H9 (cell line): Measurements from ENCODE around the gene DQX1. TPM values are rescaled to one million over a fixed set of nuclear protein-coding genes. Genes with fewer than 3 reads are reported as not detected.
A peak's percentile ranks its signal among the peaks of the same experiment; 100 is the strongest.

Experiments
- DNase-seq: peaks from one replicate; pipeline ENCODE4 v3.0.0-alpha.2; 2017
- H2AFZ ChIP-seq: one replicate; pipeline ENCODE4 v1.6.1; 2013; ENCODE audit warnings: mild to moderate bottlenecking, low read length, control low read depth, moderate library complexity
- H2AK5ac ChIP-seq: 2 replicates; pipeline ENCODE4 v1.6.1; 2013; ENCODE audit warnings: low read length, control low read depth, mixed read lengths; ENCODE audit not compliant: insufficient read length
- H2BK120ac ChIP-seq: one replicate; pipeline ENCODE4 v1.6.1; 2013; ENCODE audit warnings: low read depth, mild to moderate bottlenecking, low read length, control low read depth, inconsistent platforms; ENCODE audit not compliant: poor library complexity, severe bottlenecking
- H2BK12ac ChIP-seq: 2 replicates; pipeline ENCODE4 v1.6.1; 2013; ENCODE audit warnings: low read length, control low read depth, mixed read lengths, low read depth; ENCODE audit not compliant: insufficient read length
- H2BK15ac ChIP-seq: 2 replicates; pipeline ENCODE4 v1.6.1; 2013; ENCODE audit warnings: low read depth, low read length, control low read depth
- H2BK20ac ChIP-seq: one replicate; pipeline ENCODE4 v1.6.1; 2013; ENCODE audit warnings: low read depth, mild to moderate bottlenecking, low read length, control low read depth, inconsistent platforms; ENCODE audit not compliant: poor library complexity, severe bottlenecking
- H2BK5ac ChIP-seq: 2 replicates; pipeline ENCODE4 v1.6.1; 2013; ENCODE audit warnings: low read length, control low read depth, mixed read lengths; ENCODE audit not compliant: insufficient read length
- H3K14ac ChIP-seq: 2 replicates; pipeline ENCODE4 v1.6.1; 2013; ENCODE audit warnings: low read length, control low read depth; ENCODE audit not compliant: insufficient read depth
- H3K18ac ChIP-seq: 2 replicates; pipeline ENCODE4 v1.6.1; 2013; ENCODE audit warnings: low read depth, mild to moderate bottlenecking, mixed read lengths, low read length, control low read depth; ENCODE audit not compliant: insufficient read length
- H3K23ac ChIP-seq: 2 replicates; pipeline ENCODE4 v1.6.1; 2013; ENCODE audit warnings: low read length, control low read depth, mixed read lengths, low read depth; ENCODE audit not compliant: insufficient read length
- H3K23me2 ChIP-seq: 2 replicates; pipeline ENCODE4 v1.6.1; 2013; ENCODE audit warnings: low read depth, mild to moderate bottlenecking, mixed read lengths, low read length, control low read depth; ENCODE audit not compliant: insufficient read length, poor library complexity, severe bottlenecking
- H3K27ac ChIP-seq: 2 replicates; pipeline ENCODE4 v1.5.1; 2013; ENCODE audit warnings: low read length, control low read depth, mixed read lengths, low read depth; ENCODE audit not compliant: insufficient read length
- H3K27me3 ChIP-seq: 2 replicates; pipeline ENCODE4 v1.6.1; 2013; ENCODE audit warnings: low read length, control low read depth, inconsistent platforms; ENCODE audit not compliant: insufficient read depth
- H3K4ac ChIP-seq: 2 replicates; pipeline ENCODE4 v1.6.1; 2013; ENCODE audit warnings: low read depth, mild to moderate bottlenecking, control low read depth, inconsistent platforms, low read length, moderate library complexity
- H3K4me1 ChIP-seq: 2 replicates; pipeline ENCODE4 v1.6.1; 2013; ENCODE audit warnings: low read length, control low read depth, inconsistent platforms; ENCODE audit not compliant: insufficient read depth
- H3K4me2 ChIP-seq: 2 replicates; pipeline ENCODE4 v1.6.1; 2013; ENCODE audit warnings: low read length, control low read depth, mixed read lengths; ENCODE audit not compliant: insufficient read length, insufficient read depth
- H3K56ac ChIP-seq: 2 replicates; pipeline ENCODE4 v1.6.1; 2013; ENCODE audit warnings: low read depth, mild to moderate bottlenecking, mixed read lengths, low read length, control low read depth; ENCODE audit not compliant: insufficient read length
- H3K79me1 ChIP-seq: 2 replicates; pipeline ENCODE4 v1.6.1; 2013; ENCODE audit warnings: low read depth, mild to moderate bottlenecking, moderate library complexity, low read length, control low read depth, inconsistent platforms; ENCODE audit not compliant: insufficient read depth, poor library complexity, severe bottlenecking
- H3K79me2 ChIP-seq: 2 replicates; pipeline ENCODE4 v1.6.1; 2013; ENCODE audit warnings: low read length, control low read depth, inconsistent platforms; ENCODE audit not compliant: insufficient read depth
- H3K9ac ChIP-seq: 2 replicates; pipeline ENCODE4 v1.6.1; 2013; ENCODE audit warnings: low read length, control low read depth, mixed read lengths; ENCODE audit not compliant: insufficient read length; ENCODE audit errors: extremely low read depth
- H3K9me3 ChIP-seq: one replicate; pipeline ENCODE4 v1.6.1; 2013; ENCODE audit warnings: low read depth, low read length, inconsistent platforms; ENCODE audit not compliant: control insufficient read depth
- H3T11ph ChIP-seq: one replicate; pipeline ENCODE4 v1.6.1; 2013; ENCODE audit warnings: mild to moderate bottlenecking, low read length, control low read depth, inconsistent platforms
- H4K20me1 ChIP-seq: one replicate; pipeline ENCODE4 v1.6.1; 2013; ENCODE audit not compliant: control insufficient read depth, insufficient read length, insufficient read depth
- H4K5ac ChIP-seq: 2 replicates; pipeline ENCODE4 v1.6.1; 2013; ENCODE audit warnings: low read depth, mild to moderate bottlenecking, mixed read lengths, low read length, control low read depth; ENCODE audit not compliant: insufficient read length
- H4K8ac ChIP-seq: replicated peaks from 2 replicates; pipeline ENCODE4 v1.6.1; 2013; ENCODE audit warnings: low read length, control low read depth, mixed read lengths, low read depth; ENCODE audit not compliant: insufficient read length
- H4K91ac ChIP-seq: 2 replicates; pipeline ENCODE4 v1.6.1; 2013; ENCODE audit warnings: low read depth, mild to moderate bottlenecking, moderate library complexity, mixed read lengths, low read length, control low read depth; ENCODE audit not compliant: insufficient read length
- H3K27ac Mint-ChIP-seq, 3 experiments: 2 replicates in 2 of 3; 3 replicates in 1 of 3; pipeline ENCODE4 v1.8.0; 2020 to 2021; ENCODE audit warnings: mixed read lengths in 3 of 3, mild to moderate bottlenecking in 1 of 3, moderate library complexity in 1 of 3
- H3K27me3 Mint-ChIP-seq: 2 replicates; pipeline ENCODE4 v1.8.0; 2021; ENCODE audit warnings: low read depth, mild to moderate bottlenecking, moderate library complexity, mixed read lengths
- H3K36me3 Mint-ChIP-seq, 3 experiments: 2 replicates in 2 of 3; 3 replicates in 1 of 3; pipeline ENCODE4 v1.8.0; 2020 to 2021; ENCODE audit warnings: low read depth in 3 of 3, mixed read lengths in 3 of 3; ENCODE audit not compliant: insufficient read depth in 1 of 3
- H3K4me1 Mint-ChIP-seq, 2 experiments: 2 replicates each; pipeline ENCODE4 v1.8.0; 2020; ENCODE audit warnings: mixed read lengths in 2 of 2
- H3K4me3 Mint-ChIP-seq, 2 experiments: 2 replicates in 1 of 2; 3 replicates in 1 of 2; pipeline ENCODE4 v1.8.0; 2020 to 2021; ENCODE audit warnings: mild to moderate bottlenecking in 2 of 2, mixed read lengths in 2 of 2, moderate library complexity in 1 of 2
- H3K9me3 Mint-ChIP-seq, 2 experiments: 2 replicates in 1 of 2; 3 replicates in 1 of 2; pipeline ENCODE4 v1.8.0; 2020; ENCODE audit warnings: mild to moderate bottlenecking in 2 of 2, mixed read lengths in 2 of 2, moderate library complexity in 1 of 2
- CTCF ChIP-seq: fragments of 200-600 bp; sonication (generic); conservative IDR thresholded peaks from 3 replicates; pipeline ENCODE4 v1.8.0; 2021; ENCODE audit warnings: antibody characterized with exemption, mild to moderate bottlenecking
- WGBS: extraction: QIAGEN DNeasy Blood & Tissue Kit; methylation state at CpG from one replicate; pipeline ENCODE4 v1.1.7; 2013; ENCODE audit warnings: missing lambda C conversion rate, low lambda C conversion rate, mixed read lengths; ENCODE audit not compliant: insufficient read length; ENCODE audit errors: extremely low coverage; 5-methylcytosine and 5-hydroxymethylcytosine counted together
- total RNA-seq: library from RNA; stranded (reverse); gene quantifications from 2 replicates; pipeline ENCODE4 v1.2.1, GENCODE V29; 2021

Gene DQX1
- total RNA-seq, 1 experiment from 2014 or later, result 0.98 TPM

GRCh38 chr2:74553892-74554819 lies 28.1 kb upstream of the DQX1 start, which contains the start of the genes DOK1 and LOXL3:
Gene DOK1, plus strand, starts transcription at chr2:74554720. Its CDS starts 35 bp downstream, at chr2:74554755.
Gene LOXL3, minus strand, starts transcription at chr2:74553942. Its CDS starts 1,308 bp downstream, at chr2:74552634.
- Histone ChIP-seq H3K79me1 (no peaks in the 10 kb centered on the region), H4K91ac (no peak within 1 kb of the TSS), H2BK15ac (no peak within 1 kb of the TSS), H2AK5ac (no peak within 1 kb of the TSS), H3K9ac (peak within 1 kb of the TSS; percentile 57), H3K18ac (peak within 1 kb of the TSS; percentile 86), H3K14ac (peak within 1 kb of the TSS; percentile 82), H3K4me1 (0 out of 2 replicates have a peak, but pooled peaks cover 2% of the 10 kb centered on the region), H3K56ac (no peak within 1 kb of the TSS), H3K23ac (no peak within 1 kb of the TSS), H2BK12ac (no peak within 1 kb of the TSS), H3K79me2 (no peaks in the 10 kb centered on the region), H3T11ph (no peak within 1 kb of the TSS), H3K27me3 (no peaks in the 10 kb centered on the region; the same call in 1 of the 2 replicates), H3K4ac (no peak within 1 kb of the TSS; the same call in 1 of the 2 replicates), H3K4me2 (peak within 1 kb of the TSS; percentile 63), H3K9me3 (no peaks in the 10 kb centered on the region), H2BK5ac (no peak within 1 kb of the TSS), H3K23me2 (peaks cover 20% of the 10 kb centered on the region), H4K5ac (no peak within 1 kb of the TSS), H2BK20ac (no peak within 1 kb of the TSS), H3K27ac (no peak within 1 kb of the TSS), H2BK120ac (peak within 1 kb of the TSS; percentile 82), H4K20me1 (no peaks in the 10 kb centered on the region), H2AFZ (no peak within 1 kb of the TSS), H4K8ac (no peak within 1 kb of the TSS)
- H3K4me3 Mint-ChIP-seq, result peak within 1 kb of the TSS; percentile 92 to 93
- H3K4me1 Mint-ChIP-seq, result peaks cover 23 to 24% of the 10 kb centered on the region in 2 experiments
- H3K27me3 Mint-ChIP-seq, result peaks cover 58% of the 10 kb centered on the region
- H3K27ac Mint-ChIP-seq, result peak within 1 kb of the TSS; percentile 42 to 96 (median 89); a peak in 6 of 7 replicates
- H3K9me3 Mint-ChIP-seq, result no peaks in the 10 kb centered on the region
- H3K36me3 Mint-ChIP-seq, result peaks cover 0 to 23% (median 15%) of the 10 kb centered on the region in 3 experiments; a peak in 6 of 7 replicates
- DNase-seq, result peak; percentile 93
- TF ChIP-seq CTCF, result no peak
- WGBS, result no CpG with 5 or more reads among the region's 73 CpGs
